ACHN (cell line): Measurements from ENCODE around the gene USP26.
"Not testable (repeated sequence)": the region's sequence is repeated elsewhere in the genome, so short reads cannot be mapped to it uniquely, and the experiment has no call there.

Source experiments
- DNase-seq: peaks from one replicate; pipeline ENCODE4 v3.0.0-alpha.2; 2015
- in situ Hi-C: cut with HindIII; loops from 2 replicates; pipeline ENCODE4 v1.10.0; 2017; ENCODE audit warnings: low sequenced_read_pairs, low pct_ligation_motif_present, low pct_unique_long_range_greater_than_20kb

USP26 gene

GRCh38 chrX:133045986-133046385 lies 50.9 kb downstream of the USP26 start:
- peak; percentile 26 for DNase-seq
- in situ Hi-C loops, result no loop called here

- in situ Hi-C loops, DNase-seq: not testable (repeated sequence)
Measured at GRCh38 chrX:133044145-133044786, 52.6 kb downstream of the USP26 start.

- no peak for DNase-seq
- in situ Hi-C loops, result no loop called here
Measured at GRCh38 chrX:133042260-133042659, 54.6 kb downstream of the USP26 start.

- no peak for DNase-seq
- in situ Hi-C loops, result no loop called here
Measured at GRCh38 chrX:133033010-133033409, 63.9 kb downstream of the USP26 start.

DNA sequence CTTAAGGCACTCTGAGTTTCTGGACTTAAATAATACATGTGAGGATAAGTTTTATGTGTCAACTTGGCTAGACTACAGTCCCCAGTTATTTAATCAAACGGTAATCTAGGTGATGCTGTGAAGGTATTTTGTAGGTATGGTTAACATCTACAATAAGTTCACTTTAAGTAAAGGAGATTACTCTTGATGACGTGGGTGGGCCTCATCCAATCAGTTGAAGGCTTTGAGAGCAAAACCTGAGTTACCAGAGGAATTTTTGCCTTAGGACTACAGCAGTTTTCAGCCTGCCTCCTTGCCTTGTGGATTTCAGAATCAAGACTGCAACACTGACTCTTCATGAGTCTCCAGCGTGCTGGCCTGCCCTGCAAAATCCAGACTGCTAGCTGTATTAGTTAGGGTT lies 78.7 kb downstream of the USP26 start:
- no peak for DNase-seq
- in situ Hi-C loops, result no loop called here

DNA sequence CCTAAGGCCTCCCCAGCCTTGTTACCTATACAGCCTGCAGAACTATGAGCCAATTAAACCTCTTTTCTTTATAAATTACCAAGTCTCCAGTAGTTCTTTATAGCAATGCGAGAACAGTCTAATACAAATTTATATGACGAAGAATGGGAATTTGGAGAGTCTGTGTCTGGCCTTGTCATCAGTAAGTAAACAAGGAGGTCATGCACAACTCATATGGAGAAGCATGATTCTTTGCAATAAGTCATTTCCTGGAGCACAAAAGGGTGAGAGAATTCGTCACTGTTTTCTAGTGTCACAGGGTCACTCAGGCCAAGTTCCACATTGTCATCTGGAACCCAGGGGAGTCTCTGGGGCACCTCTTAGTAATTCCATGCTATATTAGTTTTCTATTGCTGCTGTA lies 89.5 kb downstream of the USP26 start:
- in situ Hi-C loops, result no loop called here
- no peak for DNase-seq

- DNase-seq, result no peak
- in situ Hi-C loops, result no loop called here
Measured at GRCh38 chrX:133005616-133006015, 91.3 kb downstream of the USP26 start.

- peak; percentile 1 for DNase-seq
Measured at GRCh38 chrX:133005042-133005441, 91.9 kb downstream of the USP26 start.

GRCh38 chrX:132999209-132999608 lies 97.7 kb downstream of the USP26 start:
- no peak for DNase-seq
- in situ Hi-C loops, result no loop called here

More at GRCh38 chrX:133005042-133005441, 91.9 kb downstream of the USP26 start:
- in situ Hi-C loops, result no loop called here

DNA sequence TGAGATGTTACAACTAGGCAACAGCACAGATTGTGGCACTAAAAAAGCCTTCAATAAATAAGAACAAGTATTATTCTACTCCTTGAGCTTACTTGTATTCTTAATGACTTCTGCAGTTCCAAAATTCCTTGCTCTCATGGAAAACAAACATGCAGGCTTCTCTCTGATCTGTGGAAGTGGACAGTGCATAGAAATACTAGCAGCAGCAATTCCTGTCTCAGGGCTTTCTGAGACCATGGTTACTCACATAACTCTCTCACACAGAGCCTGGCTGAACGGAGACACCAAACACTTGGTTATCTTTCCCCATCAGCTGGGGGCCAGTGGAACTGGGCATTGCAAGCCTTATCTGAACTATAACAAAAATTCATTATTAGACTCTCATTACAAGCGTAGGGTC lies 106.1 kb downstream of the USP26 start:
- no peak for DNase-seq
- in situ Hi-C loops, result no loop called here

GRCh38 chrX:132986556-132986955 lies 110.4 kb downstream of the USP26 start:
- in situ Hi-C loops, result no loop called here
- DNase-seq, result no peak

- in situ Hi-C loops, result no loop called here
- DNase-seq, result no peak
Measured at GRCh38 chrX:132984058-132984650, 112.8 kb downstream of the USP26 start.

DNA sequence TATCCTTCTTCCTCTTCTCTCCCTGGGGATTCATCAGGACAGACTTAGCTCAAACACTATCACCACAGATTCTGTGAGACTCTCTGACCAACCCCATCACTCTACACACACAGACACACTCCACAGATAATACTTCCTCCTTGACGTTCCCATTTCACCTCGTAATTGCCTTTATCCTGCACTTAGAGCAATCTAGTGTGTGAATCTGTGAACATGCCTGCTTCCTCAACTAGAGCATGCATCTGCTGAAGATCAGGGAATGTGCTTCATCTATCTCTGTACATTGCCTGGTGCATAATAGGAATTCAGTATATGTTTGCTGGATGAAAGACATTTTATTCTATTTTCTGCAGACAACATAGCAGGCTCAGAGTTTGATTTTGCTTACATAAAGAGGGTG lies 113.4 kb downstream of the USP26 start:
- in situ Hi-C loops, result no loop called here
- no peak for DNase-seq

DNA sequence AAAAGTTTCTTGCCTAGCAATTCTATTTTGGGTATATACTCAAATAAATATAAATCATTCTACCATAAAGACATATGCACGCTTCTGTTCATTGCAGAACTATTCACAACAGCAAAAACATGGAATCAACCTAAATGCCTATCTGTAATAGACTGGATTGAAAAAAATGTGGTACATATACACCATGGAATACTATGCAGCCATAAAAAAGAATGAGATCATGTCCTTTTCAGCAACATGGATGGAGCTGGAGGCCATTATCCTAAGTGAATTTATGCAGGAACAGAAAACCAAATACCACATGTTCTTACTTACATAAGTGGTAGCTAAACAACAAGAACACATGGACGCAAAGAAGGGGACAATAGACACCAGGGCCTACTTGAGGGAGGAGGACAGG lies 116.9 kb downstream of the USP26 start:
- DNase-seq, in situ Hi-C loops: not testable (repeated sequence)
